HuH-7.5 (cell line): Measurements from ENCODE around the gene GLT1D1.
"Not testable (repeated sequence)": the region's sequence is repeated elsewhere in the genome, so short reads cannot be mapped to it uniquely, and the experiment has no call there.

Experiments
- DNase-seq: peaks from one replicate; pipeline ENCODE4 v3.0.0; 2011; ENCODE audit warnings: low spot score

Gene GLT1D1

DNA sequence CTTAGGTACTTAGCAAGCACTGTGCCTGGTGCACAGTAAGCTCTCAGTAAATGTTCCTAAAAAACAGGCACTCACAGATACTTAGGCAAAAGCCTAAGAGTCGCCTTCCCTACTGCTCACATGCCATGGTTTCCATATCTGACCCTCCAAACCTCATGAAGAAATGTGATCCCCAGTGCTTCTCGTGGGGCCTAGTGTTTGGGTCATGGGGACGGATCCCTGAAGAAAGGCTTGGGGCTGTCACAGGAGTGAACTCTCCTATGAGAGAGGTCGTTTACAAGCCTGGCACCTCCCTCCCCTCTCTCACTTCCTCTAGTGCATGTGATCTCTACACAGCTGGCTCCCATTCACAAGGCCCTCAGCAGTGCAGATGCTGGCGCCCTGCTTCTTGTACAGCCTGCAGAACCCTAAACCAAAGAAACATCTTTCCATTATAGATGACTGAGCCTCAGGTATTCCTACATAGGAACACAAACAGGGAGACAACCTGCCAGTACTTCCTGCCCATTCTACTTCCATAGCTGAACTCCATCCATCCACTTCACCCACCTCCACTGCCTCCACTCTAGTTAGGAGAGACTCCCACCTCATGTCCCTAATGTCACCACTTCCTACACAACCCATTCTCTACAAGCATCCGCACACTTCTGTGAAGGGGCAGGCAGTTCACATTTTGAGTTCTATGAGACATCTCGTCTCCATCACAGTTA is 32.4 kb upstream of the GLT1D1 start:
- no peak for DNase-seq

DNA sequence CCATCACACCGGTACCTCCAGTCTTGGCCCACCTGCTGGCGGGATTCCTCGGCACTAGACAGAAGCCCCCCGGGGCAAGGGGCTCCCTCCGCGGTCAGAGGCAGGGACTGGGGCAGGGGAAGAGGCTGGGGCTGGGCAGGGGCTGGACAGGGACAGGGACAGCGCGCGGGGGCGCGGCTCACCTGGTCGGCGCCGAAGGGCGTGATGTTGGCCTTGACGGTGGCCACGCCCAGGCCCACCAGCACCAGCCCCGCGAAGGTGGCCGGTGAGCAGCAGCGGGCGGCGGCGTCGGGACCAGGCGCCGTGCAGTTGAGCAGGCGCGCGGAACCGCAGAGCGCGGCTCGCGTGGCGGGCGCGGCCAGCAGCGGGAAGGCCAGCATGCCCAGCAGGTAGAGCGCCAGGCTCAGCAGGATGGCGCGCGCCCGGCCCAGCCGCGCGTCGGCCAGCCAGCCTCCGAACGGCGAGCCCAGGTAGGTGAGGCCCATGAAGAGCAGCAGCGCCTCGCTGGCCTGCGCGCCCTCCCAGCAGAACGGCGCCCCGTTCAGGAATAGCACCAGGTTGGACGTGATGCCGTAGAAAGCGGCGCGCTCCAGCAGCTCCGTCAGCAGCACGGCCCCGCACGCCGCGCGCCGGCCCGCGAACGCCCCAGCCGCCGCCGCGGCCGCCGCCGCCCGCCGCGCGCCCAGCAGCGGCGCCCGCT is 29.9 kb upstream of the GLT1D1 start:
- DNase-seq = peak; percentile 36

DNA sequence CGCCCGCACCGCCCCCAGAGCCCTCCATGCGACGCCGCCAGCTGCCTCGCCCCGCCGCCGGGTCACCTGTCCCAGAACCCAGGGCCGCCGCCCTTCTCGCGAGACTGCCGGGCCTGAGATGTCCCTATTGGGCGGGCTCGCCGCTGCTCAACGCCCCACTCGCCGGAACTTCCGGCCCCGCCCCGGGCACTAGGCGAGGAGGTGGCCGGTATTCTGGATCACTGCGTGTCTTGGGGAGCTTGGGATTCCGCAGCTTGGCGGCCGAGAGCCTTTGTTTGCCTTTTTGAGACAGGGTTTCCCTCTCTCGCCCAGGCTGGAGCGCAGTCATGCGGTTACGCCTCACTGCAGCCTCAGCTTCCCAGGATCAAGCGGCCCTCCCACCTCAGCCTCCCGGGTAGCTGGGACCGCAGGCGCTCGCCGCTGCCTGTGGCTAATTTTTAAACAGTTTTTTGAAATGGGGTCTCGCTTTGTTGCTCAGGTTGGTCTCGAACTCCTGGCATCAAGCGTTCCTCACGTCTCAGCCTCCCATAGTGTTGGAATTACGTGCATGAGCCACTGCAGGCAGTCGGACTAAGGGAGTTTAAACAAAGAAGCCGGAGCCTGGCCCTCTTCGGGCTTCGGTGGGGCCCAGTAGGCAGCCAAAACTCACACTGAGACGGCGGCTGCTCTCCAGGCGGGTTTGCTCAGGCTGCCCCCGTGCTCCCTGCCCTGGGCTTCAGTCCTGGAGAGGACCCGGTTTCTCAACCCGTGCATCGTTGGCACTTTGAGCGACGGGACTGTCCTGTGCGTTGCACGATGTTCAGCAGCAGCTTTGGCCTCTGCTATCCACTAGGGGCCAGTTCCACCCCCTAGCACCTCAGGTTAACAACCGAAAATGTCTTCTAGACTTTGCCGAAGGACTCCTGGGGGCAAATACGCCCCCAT is 29.1 kb upstream of the GLT1D1 start, which contains the start of gene SLC15A4:
Gene SLC15A4 (minus strand): TSS at position 43 of the 924 bp plus-strand sequence. CDS start 15 bp downstream, at position 28.
- DNase-seq = peak; percentile 96

DNA sequence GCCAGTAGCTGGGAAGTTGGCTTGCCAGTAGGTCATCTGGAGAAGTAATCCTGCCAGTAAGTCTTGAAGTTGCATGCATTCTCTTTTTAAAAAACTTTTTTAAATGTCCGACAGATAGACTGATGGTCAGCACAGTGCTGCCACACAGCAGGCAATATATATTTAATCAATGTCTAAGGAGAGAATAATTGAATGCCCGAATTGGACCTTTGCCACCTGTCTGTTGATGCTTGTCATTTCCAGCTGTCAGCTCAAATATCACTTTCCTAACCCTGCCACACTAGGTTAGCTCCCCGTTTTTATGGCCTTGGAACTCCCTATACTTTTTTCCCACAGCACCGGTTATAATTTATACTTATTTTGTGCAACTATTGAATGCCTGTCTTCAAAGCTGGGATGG is 27.4 kb upstream of the GLT1D1 start:
- DNase-seq = no peak

DNA sequence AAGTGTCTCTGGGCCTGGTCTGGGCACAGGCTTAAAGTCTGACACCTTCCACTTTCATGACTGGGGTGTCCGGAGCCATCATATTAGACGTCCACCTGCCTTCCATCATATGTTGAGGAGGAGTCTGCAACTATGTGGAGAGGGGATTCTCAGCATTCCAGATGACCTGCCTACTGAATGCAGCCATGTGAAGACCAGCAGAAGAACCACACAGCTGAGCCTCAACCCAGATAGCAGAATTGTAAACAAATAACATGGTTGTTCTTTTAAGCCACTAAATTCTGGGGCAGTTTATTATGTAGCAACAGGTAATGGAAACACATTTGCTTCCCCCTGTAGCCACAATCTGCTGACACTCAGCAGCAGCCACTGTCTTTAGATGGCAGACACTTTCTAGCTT is 25.6 kb upstream of the GLT1D1 start:
- no peak for DNase-seq

DNA sequence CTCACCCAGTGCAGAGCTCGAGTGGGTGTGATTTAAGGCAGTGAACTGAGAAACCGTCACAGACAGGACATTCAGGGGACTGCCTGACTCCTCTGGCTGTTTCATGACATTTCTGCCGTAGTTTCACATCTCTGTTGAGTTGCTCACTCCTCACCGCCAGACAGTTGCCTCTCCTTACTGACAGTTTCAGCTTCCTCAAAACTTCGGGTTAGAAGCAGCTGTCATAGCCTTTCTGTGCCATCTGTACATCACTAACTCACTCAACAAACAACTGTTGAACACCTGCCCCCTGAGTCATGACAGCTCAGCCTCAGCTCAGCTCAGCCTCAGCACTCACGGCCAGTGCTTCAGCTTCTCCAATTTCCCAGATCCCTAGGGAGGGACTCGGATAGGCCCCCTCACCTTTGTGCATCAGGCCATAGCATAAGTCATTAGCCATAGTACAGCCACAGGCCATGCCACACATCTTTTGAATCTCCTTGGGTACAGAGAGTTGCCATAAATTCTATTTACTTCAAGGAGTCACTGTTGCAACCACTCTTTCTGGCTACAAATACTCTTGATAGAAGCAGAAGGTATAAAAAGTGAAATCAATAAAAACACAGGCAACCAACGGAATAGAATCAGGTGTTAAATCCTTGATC is 23.3 kb upstream of the GLT1D1 start:
- DNase-seq = no peak

DNA sequence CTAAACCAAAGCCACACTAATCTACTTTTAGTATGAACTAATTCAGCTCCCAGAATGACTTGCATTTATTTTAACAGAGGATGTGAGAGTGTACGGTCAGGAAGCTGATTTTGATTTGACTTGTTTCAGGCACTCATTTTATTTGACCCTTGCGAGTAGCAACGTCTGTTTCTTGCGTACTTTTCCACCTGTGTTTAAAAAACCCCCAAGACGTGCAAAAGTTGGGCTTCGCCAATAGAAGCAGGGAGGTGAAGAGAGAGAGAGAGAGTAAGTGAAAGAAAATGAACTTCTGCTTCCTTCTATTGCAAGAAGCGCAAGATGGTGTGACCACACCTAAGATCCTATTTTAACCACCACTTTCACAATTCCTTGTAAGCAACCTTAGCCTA is 22.8 kb upstream of the GLT1D1 start:
- no peak for DNase-seq

DNA sequence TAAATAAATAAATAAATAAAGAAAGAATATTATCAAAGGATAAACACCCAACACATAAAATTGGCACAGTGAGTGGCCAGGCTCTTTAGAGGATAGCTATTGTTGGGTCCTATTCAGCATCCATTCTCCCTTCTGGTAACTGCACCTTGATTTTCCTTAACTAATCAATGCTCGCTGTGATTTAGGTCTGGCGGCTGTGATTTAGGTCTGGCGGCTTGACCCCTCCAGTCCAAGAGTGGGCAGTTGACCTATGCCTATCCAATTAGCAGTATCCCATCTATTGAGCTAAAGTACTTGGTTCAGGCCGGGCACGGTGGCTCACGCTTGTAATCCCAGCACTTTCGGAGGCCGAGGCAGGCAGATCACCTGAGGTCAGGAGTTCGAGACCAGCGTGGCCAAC is 19.9 kb upstream of the GLT1D1 start:
- DNase-seq = no peak

DNA sequence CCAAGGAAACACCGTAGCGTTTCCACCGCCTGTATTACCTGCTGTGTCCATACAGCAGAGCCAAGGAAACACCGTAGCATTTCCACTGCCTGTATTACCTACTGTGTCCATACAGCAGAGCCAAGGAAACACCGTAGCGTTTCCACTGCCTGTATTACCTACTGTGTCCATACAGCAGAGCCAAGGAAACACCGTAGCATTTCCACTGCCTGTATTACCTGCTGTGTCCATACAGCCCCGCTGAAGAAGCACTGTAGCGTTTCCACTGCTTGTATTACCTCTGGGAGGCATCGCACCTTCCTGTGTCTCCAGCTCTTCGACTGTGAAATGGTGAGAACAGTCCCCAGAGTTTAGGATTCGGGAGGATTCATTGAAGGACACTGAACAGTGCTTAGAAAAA is 13.4 kb upstream of the GLT1D1 start:
- DNase-seq = not testable (repeated sequence)

DNA sequence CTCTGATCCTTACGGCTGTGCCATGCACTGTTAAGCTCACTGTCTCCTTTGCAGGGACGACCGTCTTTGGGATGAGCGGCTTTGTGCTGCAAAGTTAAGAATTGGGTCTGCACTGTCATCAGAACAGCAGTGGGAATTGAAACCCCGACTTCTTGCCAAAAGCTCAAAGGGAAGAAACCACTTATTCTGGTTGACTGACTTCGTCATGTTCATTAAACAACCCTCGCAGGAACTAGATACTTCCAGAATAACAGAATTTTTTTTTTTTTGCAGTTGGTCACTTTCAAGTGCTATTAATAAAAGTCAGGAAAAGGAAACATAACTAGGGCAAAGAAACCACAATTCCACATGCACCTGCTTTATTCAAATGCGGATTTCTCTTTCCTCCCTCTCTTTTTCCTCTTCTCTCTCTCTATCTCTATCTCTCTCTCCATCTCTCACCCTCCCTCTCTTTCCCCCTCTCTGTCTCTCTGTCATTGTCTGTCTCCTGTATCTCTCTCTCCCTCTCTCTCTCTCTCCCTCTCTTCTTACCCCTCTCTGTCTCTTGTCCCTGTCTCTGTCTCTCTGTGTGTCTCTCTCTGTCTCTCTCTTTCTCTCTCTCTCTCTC is 12.3 kb upstream of the GLT1D1 start:
- DNase-seq = no peak

DNA sequence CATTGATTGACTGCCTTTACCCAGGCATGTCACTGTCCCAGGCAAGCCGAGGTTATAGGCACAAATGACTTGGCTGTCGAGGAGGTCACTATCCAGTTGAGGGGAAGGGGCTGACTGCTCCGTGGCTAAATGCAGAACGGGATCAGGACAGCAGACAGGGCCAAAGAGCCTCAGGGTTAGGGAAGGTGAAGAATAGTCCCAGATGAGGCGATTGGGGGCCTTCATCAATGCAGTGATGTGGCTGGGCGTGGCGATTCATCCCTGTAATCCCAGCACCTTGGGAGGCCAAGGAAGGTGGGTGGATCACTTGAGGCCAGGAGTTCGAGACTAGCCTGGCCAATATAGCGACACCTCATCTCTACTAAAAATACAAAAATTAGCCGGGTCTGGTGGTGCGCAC is 10.7 kb upstream of the GLT1D1 start:
- DNase-seq = no peak

DNA sequence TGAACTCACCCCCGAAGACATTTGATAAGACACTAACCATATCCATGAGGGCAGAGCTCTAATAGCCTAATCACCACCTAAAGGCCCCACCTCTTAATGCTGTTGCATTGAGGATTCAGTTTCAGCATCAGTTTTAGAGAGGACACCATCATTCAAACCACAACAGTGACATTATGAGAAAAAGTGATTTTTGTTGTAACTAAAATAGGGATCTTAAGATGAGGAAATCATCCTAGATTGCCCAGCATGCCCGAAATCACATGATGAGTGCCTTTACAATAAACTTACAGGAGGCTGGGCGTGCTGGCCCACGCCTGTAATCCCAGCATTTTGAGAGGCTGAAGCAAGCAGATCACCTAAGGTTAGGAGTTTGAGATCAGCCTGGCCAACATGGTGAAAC is 9.7 kb upstream of the GLT1D1 start:
- DNase-seq = no peak

DNA sequence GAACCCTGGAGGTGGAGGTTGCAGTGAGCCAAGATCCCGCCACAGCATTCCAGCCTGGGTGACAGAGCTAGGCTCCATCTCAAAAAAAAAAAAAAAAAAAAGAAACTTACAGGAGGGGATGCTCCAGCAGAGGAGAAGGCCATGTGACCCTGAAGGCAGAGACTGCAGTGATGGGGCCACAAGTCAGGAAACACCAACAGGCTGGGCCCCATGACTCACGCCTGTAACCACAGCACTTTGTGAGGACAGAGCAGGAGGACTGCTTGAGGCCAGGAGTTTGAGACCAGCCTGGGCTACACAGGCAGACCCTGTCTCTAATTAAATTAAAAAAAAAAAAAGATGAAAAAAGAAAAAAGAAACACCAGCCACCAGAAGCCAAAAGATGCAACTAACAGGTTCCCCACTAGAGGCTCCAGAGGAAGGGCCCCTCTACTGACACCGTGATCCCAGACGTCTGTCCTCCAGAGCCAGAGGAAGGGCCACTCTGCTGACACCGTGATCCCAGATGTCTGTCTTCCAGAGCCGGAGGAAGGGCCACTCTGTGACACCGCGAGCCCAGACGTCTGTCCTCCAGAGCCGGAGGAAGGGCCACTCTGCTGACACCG is 9.1 kb upstream of the GLT1D1 start:
- DNase-seq = no peak

DNA sequence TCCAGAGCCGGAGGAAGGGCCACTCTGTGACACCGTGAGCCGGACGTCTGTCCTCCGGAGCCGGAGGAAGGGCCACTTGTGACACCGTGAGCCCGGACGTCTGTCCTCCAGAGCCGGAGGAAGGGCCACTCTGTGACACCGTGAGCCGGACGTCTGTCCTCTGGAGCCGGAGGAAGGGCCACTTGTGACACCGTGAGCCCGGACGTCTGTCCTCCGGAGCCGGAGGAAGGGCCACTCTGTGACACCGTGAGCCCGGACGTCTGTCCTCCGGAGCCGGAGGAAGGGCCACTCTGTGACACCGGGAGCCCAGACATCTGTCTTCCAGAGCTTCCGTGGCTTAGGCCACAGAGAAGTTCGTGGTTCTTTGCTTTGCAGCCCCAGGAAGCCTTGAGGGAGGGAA is 6.6 kb upstream of the GLT1D1 start:
- not testable (repeated sequence) for DNase-seq

DNA sequence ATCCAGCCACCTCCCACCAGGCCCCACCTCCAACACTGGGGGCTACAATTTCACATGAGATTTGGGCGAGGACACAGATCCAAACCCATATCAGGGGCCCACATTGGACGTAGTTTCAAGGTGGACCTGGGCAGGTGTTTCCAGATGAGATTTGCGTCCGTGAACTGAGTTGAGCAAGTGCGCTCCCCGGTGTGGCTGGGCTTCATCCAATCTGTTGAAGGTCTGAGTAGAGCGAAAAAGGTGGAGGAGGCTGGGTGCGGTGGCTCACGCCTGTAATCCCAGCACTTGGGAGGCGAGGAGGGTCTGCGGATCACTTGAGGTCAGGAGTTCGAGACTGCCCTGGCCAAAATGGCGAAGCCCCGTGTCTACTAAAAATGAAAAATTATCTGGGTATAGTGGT is 4.9 kb upstream of the GLT1D1 start:
- no peak for DNase-seq

DNA sequence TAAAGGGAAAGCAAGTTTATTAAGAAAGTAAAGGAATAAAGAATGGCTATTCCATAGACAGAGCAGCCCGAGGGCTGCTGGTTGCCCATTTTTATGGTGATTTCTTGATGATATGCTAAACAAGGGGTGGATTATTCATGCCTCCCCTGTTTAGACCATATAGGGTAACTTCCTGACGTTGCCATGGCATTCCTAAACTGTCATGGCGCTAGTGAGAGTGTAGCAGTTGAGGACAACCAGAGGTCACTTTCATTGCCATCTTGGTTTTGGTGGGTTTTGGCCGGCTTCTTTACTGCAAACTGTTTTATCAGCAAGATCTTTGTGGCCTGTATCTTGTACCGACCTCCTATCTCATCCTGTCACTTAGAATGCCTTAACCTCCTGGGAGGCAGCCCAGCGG is 3.5 kb upstream of the GLT1D1 start:
- DNase-seq = not testable (repeated sequence)

DNA sequence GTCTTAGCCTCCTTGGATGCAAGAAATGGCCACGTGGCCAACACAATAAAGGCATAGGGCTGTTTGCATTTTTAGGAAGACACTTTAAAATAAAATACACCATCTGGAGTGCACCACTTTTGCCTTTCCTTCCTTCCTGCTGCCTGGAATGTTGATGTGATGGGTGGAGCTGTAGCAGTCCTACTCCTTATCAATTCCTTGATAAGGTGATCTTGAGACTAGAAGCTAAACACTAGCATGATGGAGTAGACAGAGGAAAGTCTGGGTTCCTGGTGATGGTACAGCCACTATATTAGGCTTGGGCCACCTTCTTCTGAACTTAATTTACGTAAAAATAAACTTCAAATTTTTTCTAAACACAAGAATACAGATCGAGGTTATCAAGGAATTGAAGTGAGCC is 2.9 kb upstream of the GLT1D1 start:
- DNase-seq = no peak

DNA sequence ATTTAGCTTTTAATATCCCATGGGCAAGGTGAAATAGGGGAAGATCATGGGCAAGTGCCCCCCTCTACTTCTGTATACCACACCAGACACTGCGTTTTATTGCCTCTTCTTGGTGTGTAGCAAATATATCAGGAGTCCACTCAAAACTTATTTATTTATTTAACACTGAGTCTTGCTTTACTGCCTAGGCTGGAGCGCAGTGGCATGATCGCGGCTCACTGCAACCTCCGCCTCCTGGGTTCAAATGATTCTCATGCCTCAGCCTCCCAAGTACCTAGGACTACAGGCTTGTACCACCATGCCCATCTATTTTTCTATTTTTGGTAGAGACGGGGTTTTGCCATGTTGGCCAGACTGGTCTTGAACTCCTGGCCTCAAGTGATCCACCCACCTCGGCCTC is 1.8 kb upstream of the GLT1D1 start:
- DNase-seq = not testable (repeated sequence)

DNA sequence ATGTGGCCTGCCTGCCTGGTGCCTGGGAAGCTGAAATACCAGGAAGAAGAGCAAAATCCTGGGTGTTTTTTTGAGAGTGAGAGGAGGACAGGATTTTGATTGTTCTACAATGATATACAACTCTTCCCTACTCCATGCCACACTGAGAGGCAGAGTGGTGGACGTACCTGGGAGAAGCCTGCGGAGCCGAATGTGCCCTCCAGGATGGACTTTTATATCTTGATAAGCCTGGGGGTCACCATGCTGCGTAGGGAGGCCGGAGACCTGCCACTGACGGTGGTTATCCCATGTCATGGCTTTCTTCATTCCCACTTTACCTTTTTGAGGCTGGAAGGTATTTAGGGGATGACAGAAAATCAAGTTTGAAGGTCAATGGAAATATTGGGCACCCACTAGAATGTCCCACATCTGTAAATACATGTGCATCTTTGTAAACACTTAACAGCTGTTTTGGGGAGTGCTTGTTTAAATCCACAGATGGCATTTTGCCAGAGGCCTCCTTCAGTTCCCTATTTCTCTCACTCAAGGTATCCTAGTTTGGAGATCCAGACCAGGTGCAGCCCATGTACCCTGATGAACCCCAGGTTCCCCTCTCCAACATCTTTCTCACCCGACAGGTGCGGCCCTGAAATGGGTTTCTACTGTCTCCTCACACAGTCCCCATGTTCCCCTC is 1.1 kb upstream of the GLT1D1 start:
- no peak for DNase-seq

DNA sequence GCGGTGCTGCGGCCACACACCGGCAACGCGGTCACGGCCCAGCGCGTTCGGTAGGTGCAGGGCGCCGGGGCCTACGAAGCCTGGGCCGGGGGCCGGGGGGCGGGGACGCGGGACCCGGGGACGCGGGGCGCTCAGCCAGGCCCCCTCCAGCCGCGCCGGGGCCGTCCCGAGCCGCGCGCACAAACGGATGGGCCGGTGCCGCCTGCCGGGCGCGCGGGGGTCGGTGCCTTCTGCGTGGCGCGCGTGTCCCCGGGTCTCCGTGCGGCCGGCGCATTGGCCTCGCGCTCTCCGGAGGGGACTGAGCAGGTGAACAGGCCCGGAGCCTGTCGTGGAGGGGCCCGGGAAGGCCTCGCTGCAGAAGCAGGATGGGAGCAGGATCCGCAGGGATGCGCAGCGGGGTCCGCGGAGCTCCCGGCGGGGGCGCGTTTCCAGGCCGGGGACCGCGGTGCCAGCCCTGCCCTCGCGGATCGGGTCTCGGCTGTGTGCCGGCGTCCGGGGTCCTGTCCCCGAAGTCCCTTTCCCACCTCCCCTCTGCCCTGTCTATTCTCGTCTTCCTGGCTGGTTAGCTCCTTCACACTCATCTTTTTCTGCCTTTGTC is 421 bp downstream of the GLT1D1 start:
- no peak for DNase-seq
